Brain pericyte (primary cell): ENCODE data around the gene PCAT6.
"Not testable (repeated sequence)": the region's sequence is repeated elsewhere in the genome, so short reads cannot be mapped to it uniquely, and the experiment has no call there.

ENCODE experiments used
- DNase-seq: peaks from one replicate; pipeline ENCODE4 v3.0.0-alpha.2; 2012; ENCODE audit warnings: low read depth, low spot score

PCAT6 gene

GRCh38 chr1:202807451-202807925 is 3.3 kb upstream of the PCAT6 start:
- DNase-seq, result no peak

GRCh38 chr1:202807926-202808757 is 2.6 kb upstream of the PCAT6 start, which contains the start of gene KDM5B:
Gene KDM5B (minus strand): TSS chr1:202808421. CDS start chr1:202808305, 116 bp downstream.
- DNase-seq, result no peak

GRCh38 chr1:202809597-202810159 is 1.1 kb upstream of the PCAT6 start:
- DNase-seq, result no peak

GRCh38 chr1:202810193-202810614 is 550 bp upstream of the PCAT6 start:
- no peak for DNase-seq

- DNase-seq, result no peak
These were observed 782 bp downstream of the PCAT6 start for GRCh38 chr1:202811296-202812175.

GRCh38 chr1:202812176-202813026 is 1.6 kb downstream of the PCAT6 start:
- no peak for DNase-seq

GRCh38 chr1:202815120-202815519 is 4.4 kb downstream of the PCAT6 start:
- no peak for DNase-seq

- no peak for DNase-seq
These were observed 8.1 kb downstream of the PCAT6 start for GRCh38 chr1:202818819-202819218.

- no peak for DNase-seq
These were observed 10.7 kb downstream of the PCAT6 start for GRCh38 chr1:202821467-202821866.

GRCh38 chr1:202825748-202826147 is 15.0 kb downstream of the PCAT6 start:
- DNase-seq, result no peak

- not testable (repeated sequence) for DNase-seq
These were observed 18.5 kb downstream of the PCAT6 start for GRCh38 chr1:202829223-202829622.

- no peak for DNase-seq
These were observed 21.2 kb downstream of the PCAT6 start for GRCh38 chr1:202831906-202832305.

- DNase-seq, result no peak
These were observed 24.2 kb downstream of the PCAT6 start for GRCh38 chr1:202834771-202835547.

GRCh38 chr1:202835548-202836072 is 24.9 kb downstream of the PCAT6 start:
- no peak for DNase-seq

GRCh38 chr1:202836623-202837403 is 26.1 kb downstream of the PCAT6 start:
- no peak for DNase-seq

- no peak for DNase-seq
These were observed 27.1 kb downstream of the PCAT6 start for GRCh38 chr1:202837746-202838262.

- DNase-seq, result no peak
These were observed 32.3 kb downstream of the PCAT6 start for GRCh38 chr1:202843081-202843480.

GRCh38 chr1:202844259-202844658 is 33.5 kb downstream of the PCAT6 start:
- no peak for DNase-seq

- no peak for DNase-seq
These were observed 34.2 kb downstream of the PCAT6 start for GRCh38 chr1:202844935-202845334.
